DMS114 treated with DMSO at 0.1 percent for 48 hours (cell line): ENCODE measurements around the gene HMBS.
A peak's percentile ranks its signal among the peaks of the same experiment; 100 is the strongest.
"Not testable (repeated sequence)": the region's sequence is repeated elsewhere in the genome, so short reads cannot be mapped to it uniquely, and the experiment has no call there.

Source experiments
- DNase-seq: peaks from one replicate; lab custom pipeline; 2025; ENCODE audit not compliant: unreplicated experiment; lab: John Stamatoyannopoulos, UW

The HMBS gene

GRCh38 chr11:119100994-119101758 lies 16.5 kb downstream of the HMBS start:
- DNase-seq, result no peak

DNA sequence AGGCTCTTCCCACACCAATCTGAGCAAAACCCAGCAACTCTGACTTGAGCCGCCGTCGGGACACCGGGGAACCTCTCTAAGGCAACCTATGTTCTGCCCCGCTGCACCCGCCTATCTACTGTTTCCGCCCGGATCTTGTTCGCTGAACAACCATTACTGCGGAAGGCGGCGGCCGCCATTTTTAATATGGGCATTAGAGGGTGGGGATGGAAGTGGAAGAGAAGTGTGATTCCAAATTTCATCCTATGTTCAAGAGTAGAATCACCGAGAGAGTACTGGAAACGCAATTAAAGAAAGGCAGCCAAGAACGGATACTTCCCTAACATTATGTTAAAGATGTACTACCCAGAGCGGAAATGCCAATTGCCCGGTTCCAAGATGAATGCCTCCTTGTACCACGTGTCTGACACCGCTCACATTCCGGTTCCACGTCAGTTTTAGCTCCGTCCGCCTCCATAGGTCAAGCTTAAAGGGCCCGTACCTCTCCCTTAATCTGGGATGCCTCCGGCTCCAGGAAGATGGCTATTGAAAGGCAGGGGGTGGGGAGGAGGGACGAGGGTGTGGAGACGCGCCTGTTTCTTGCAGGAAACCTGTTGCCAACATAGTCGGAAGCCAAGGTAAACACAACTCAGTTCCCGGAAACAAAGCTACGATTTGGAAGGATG lies 17.2 kb downstream of the HMBS start, which contains the start of gene DPAGT1:
Gene DPAGT1, minus strand, starts transcription at position 95 of the 665 bp plus-strand sequence. CDS start 198 bp downstream, outside the sequence.
- peak; percentile 92 for DNase-seq

DNA sequence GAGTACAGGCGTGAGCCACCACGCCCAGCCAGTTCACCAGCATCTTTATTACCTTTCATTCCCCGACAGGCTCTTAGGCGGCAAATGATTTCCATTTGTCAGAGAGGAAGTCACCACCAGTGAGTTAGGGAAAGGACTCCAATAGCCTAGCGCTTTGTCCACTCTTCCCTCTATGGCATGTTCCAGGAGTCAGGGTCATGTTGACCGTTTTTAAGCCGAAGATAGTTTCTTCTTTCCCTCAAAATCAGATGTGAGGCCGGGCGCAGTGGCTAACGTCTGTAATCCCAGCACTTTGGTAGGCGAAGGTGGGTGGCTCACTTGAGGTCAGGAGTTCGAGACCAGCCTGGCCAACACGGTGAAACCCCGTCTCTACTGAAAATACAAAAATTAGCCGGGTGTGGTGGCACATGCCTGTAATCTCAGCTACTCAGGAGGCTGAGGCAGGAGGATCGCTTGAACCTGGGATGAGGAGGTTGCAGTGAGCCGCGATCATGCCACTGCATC lies 18.5 kb downstream of the HMBS start:
- DNase-seq, result not testable (repeated sequence)

- DNase-seq, result no peak
Observed at GRCh38 chr11:119103793-119104192, 19.1 kb downstream of the HMBS start.

DNA sequence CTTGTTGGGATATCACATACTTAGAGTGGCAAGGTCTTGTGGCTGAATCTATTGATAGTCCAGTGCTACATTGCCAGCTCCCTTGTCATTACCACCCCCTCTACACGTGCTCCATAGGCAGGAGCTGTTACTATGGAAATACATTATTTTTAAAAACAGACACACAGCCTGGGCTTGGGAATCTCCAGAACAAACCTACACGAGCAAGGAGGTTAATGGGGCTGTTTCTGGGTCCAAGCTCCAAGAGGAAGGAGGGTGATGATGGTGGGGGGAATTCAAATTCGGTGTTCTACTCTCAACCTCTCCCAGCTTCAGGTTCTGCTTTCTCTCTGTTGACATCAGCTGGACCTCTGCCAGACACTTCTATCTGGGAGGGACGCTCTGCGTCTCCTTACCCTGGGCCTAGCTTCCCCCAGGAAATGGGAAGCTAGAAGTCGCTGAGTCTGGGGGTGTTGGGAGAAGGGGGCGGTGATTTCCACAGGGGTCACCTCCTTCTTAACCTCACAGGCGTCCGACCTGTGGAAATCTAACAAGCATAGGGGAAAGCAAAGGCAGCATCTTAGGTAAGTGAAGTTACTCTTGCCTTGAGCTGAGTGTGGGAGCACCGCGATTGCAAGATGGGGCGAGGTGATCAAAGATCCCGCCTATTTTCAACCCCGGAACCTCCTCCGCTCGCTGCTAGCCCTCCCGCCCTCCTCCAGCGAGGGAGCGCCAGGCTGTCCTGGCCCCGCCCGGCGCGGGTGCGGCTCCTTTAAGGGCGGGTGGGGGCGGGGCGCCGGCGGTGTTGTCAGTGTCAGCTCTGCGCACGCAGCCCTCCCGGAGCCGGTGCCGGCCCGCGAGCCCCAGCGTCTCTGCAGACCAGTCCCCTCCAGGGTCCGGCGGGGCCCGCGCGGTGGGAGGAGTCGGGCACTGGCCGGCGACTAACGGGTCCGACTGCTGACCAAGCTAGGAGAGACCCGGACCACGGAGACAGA lies 22.2 kb downstream of the HMBS start, which contains the start of gene C2CD2L:
Gene C2CD2L, plus strand, starts transcription at position 781 of the 974 bp plus-strand sequence. CDS start 398 bp downstream, outside the sequence.
- peak; percentile 34 for DNase-seq

DNA sequence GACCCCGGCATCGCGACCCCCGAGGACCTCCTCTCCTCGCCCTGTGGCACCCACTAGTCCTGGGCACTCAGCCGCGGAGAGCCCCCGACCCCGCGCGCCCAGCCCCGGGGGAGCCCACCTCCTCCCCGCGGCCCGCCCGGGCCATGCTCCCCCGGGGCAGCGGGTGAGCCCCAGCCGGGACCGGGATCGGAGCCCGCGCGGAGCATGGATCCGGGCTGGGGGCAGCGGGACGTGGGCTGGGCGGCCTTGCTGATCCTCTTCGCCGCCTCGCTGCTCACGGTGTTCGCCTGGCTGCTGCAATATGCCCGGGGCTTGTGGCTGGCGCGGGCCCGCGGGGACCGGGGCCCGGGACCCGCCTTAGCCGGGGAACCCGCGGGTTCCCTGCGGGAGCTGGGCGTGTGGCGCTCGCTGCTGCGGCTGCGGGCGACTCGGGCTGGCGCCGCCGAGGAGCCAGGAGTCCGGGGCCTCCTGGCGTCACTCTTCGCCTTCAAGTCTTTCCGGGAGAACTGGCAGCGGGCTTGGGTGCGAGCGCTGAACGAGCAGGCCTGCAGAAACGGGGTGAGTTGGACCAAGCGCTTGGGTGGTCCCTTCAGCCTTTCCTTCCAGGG lies 23.0 kb downstream of the HMBS start:
- no peak for DNase-seq

DNA sequence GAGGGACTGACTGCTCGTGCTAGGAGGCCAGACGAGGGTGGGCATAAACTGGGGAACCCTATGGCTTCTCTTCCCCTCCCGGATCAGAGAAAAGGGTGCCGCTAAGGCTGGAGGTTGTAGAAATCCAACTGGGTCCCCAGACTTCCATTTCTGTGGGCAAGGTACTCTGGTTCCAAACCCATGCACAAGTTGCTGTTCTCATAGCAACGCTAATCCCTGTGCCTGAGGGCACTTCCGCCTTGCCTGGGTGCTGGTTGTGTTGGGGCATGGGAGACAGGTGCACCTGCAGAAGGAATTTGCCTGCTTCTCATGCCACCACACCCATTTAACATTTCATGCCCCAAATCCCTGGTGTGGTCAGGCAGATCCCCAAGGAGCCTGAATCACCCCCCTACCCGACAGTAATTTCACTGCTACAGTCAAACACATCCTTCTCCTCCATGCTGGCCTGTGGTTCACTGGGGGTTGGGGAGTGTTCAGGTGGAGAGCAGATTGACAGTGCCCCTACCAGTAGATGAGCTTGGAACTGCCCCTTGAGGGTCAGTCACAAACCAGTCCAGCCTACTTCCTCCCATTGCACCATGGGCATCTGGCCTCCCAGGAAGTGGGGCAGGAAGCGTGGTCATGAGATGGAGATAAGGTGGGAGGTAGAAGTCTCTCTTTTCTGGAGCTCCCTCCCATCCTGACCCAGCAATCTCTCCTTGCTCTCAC lies 23.6 kb downstream of the HMBS start:
- DNase-seq, result no peak

GRCh38 chr11:119108857-119109221 lies 24.2 kb downstream of the HMBS start:
- no peak for DNase-seq

- no peak for DNase-seq
Observed at GRCh38 chr11:119109843-119110242, 25.2 kb downstream of the HMBS start.

GRCh38 chr11:119110439-119110838 lies 25.8 kb downstream of the HMBS start:
- DNase-seq, result no peak

DNA sequence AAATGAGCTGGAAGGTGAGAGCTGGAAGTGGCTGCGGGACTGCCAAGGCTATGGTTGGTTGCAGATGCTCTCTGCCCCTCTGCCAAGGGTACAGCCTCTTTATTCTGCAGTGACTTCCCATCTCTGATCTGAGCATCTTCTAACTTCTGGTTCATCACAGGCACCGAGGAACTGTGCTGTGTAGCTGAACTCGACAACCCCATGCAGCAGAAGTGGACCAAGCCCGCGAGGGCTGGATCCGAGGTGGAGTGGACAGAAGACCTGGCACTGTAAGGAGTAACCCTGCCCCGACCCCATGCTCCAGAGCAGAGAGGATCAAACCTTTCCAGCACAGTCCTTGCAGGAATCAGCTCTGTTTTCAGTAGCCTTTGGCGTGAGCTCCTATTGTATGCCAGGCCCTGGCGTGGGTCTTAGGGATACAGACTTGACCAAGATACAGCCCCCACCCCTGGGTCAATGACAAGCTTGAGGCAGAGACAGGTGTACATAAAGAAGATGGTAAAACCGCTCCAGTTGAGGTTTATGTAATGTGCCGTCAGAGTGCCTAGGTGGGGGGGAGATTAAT lies 26.8 kb downstream of the HMBS start:
- DNase-seq, result no peak

DNA sequence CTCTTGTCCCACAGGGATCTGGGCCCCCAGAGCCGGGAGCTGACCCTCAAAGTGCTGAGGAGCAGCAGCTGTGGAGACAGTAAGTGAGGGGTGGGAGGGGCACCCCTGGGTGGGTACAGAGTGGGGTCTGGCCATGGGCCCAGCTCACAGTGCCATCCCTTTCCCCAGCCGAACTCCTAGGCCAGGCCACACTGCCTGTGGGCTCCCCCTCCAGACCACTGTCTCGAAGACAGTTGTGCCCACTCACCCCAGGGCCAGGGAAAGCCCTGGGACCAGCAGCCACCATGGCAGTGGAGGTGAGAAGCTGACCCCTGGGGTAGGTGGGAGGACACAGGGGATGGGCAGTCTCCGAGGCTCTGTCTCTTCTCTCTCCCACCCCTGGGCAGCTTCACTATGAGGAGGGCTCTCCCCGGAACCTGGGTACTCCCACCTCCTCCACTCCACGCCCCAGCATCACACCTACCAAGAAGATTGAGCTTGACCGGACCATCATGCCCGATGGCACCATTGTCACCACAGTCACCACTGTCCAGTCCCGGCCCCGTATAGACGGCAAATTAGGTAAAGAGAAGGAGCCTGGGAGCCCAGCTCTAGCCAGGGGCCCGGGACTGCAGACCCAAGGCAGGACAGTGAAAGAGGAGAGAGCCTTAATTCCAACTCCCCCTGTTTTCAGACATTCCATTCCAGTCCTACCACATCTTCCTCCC lies 27.8 kb downstream of the HMBS start:
- no peak for DNase-seq

- DNase-seq, result no peak
Observed at GRCh38 chr11:119113716-119114115, 29.0 kb downstream of the HMBS start.

DNA sequence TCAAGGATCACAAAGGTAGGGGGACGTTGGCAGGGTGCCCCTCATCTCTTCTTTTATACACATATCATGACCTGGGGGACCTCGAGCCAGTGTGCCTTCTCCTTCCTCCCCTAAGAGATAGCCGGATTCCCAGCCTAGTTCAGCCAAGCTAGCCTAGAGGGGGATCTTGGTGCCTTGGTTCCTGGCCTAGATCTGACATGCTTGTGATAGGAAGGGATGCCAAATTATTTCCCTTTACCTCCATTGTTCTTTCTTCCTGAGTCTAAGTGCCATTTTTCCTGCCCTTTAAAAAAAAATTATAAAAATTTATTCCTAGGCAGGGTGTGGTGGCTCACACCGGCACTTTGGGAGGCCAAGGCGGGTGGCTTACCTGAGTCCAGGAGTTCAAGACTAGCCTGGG lies 29.7 kb downstream of the HMBS start:
- DNase-seq, result no peak

GRCh38 chr11:119115484-119116234 lies 31.0 kb downstream of the HMBS start:
- no peak for DNase-seq

- DNase-seq, result no peak
Observed at GRCh38 chr11:119116235-119116594, 31.5 kb downstream of the HMBS start.

DNA sequence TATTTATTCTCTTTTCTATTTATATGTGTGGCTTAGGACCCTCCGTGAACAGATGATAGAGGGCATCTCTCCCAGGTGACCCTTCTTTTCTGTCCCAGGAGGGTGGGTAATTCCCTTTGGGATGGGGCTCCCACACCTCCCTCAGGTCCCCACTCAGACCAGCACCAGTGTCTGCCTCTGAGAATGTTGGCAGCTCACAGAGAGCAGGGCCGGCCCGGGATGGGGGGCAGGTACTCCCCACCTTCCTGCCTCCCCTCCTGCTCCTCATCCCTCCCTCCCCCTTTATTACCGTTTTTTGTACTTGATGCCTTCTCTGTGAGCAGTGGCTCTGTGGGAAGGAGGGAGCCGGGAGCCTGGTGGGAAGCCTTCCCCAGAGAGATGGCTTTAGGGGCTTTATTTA lies 31.9 kb downstream of the HMBS start:
- no peak for DNase-seq

DNA sequence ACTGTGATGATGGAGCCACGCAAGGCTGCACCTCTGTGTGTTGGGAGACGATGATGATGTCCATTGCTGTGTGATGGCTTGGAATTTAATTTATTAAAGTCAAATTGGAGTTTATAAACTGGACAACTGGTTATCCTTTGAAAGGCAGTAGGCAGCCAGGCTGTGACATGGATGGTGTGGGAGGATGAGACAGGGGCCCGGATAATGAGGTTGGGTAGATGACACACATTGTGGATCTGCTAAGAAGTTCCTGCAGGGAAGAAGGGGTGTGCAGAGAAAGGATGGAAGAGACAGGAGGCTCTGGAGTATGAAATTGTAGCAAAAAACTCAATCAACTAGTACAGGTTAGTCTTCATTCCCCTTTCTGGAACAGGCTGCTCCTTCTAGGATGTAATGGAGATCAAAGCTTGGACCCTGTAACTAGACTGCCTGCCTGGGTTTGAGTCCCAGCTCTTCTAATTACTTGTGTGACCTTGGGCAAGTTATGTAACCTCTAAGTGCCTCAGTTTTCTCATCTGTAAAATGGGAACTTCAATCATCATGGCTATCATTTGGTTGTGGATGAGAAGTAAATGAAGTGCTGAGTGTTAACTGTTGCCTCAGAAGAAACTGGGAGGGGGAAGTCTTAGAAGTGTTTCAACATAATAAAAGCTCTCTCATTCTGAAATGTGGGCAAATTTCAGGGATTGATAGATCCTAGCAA lies 32.5 kb downstream of the HMBS start:
- no peak for DNase-seq
